HCT116 (cell line): ENCODE data around the gene CENPV. TPM values are rescaled to one million over a fixed set of nuclear protein-coding genes. Genes with fewer than 3 reads are reported as not detected.
"Not testable (repeated sequence)": the region's sequence is repeated elsewhere in the genome, so short reads cannot be mapped to it uniquely, and the experiment has no call there.

ENCODE experiments used
- ATAC-seq: fragments of 200-7000 bp; cut with Tn5 transposase; 2 replicates; pipeline ENCODE4 v1.9.1; 2020; ENCODE audit warnings: mild to moderate bottlenecking, moderate library complexity
- BruUV-seq: library from RNA; stranded (reverse); fragments of 400-500 nt; replicated peaks from 2 replicates; lab custom pipeline; 2021; lab: Mats Ljungman, UMichigan
- CTCF ChIA-PET: fragments of 300-600 bp; sonication (Branson Sonifier 250); formaldehyde crosslinking; loops from one replicate; lab custom pipeline; 2021; ENCODE audit warnings: antibody characterized with exemption; lab: Charles Lee
- POLR2A ChIA-PET: fragments of 300-600, 350-600 bp; sonication (Branson Sonifier 250); formaldehyde crosslinking; loops from one replicate; lab custom pipeline; 2021; ENCODE audit warnings: antibody characterized with exemption; lab: Charles Lee
- RAD21 ChIA-PET, 2 experiments: fragments of 300-600 bp; sonication (Branson Sonifier 250); formaldehyde crosslinking; loops; one replicate each; lab custom pipeline; 2023; ENCODE audit warnings: low total read pairs in 2 of 2; ENCODE audit not compliant: uncharacterized antibody in 2 of 2, unreplicated experiment in 2 of 2, low non-redundant PET in 1 of 2; lab: Charles Lee
- DNase-seq: peaks from one replicate; pipeline ENCODE4 v3.0.0-alpha.2; 2010; ENCODE audit warnings: low read depth, low spot score
- H2AFZ ChIP-seq: fragments of 200-600 bp; shearing (Covaris generic), sonication (generic); 2 replicates; pipeline ENCODE4 v1.6.1; 2017; ENCODE audit warnings: low read depth, mixed run types, mixed read lengths, antibody characterized with exemption, low read length; ENCODE audit not compliant: poor library complexity, severe bottlenecking
- H3K27ac ChIP-seq: 2 replicates; pipeline ENCODE4 v1.5.1; 2012; ENCODE audit warnings: low read depth, low read length
- H3K27me3 ChIP-seq: fragments of 200-600 bp; sonication (generic); 2 replicates; pipeline ENCODE4 v1.6.1; 2016; ENCODE audit warnings: mixed run types, low read length, mixed read lengths; ENCODE audit not compliant: insufficient read depth
- H3K36me3 ChIP-seq, 2 experiments: fragments of 200-500 bp in 1 of 2; fragments of 200-600 bp in 1 of 2; sonication (Bioruptor generic) in 1 of 2; sonication (generic) in 1 of 2; 2 replicates each; pipeline versions ENCODE4 v1.5.1 to v1.6.1; 2014 to 2016; ENCODE audit warnings: low read length in 2 of 2, inconsistent platforms in 1 of 2, mixed read lengths in 1 of 2, mixed run types in 1 of 2; ENCODE audit not compliant: insufficient read depth in 2 of 2, control insufficient read depth in 1 of 2
- H3K4me1 ChIP-seq, 2 experiments: fragments of 200-600 bp in 1 of 2; sonication (generic) in 1 of 2; 2 replicates each; pipeline versions ENCODE4 v1.5.1 to v1.6.1; 2012 to 2017; ENCODE audit warnings: low read length in 2 of 2, inconsistent platforms in 1 of 2, mild to moderate bottlenecking in 1 of 2, mixed read lengths in 1 of 2, mixed run types in 1 of 2, moderate library complexity in 1 of 2; ENCODE audit not compliant: insufficient read depth in 2 of 2, control insufficient read depth in 1 of 2
- H3K4me2 ChIP-seq: fragments of 200-600 bp; sonication (generic); 2 replicates; pipeline ENCODE4 v1.6.1; 2017; ENCODE audit warnings: mixed run types, low read length, mixed read lengths
- H3K4me3 ChIP-seq, 2 experiments: fragments of 200-600 bp in 1 of 2; sonication (generic) in 1 of 2; replicated peaks in 1 of 2; 2 replicates each; pipeline ENCODE4 v1.5.1; 2011 to 2016; ENCODE audit warnings: low read length in 2 of 2, control low read depth in 1 of 2, low read depth in 1 of 2, mild to moderate bottlenecking in 1 of 2, mixed read lengths in 1 of 2, mixed run types in 1 of 2
- H3K79me2 ChIP-seq: fragments of 200-600 bp; sonication (generic); 2 replicates; pipeline ENCODE4 v1.6.1; 2017; ENCODE audit warnings: mild to moderate bottlenecking, mixed run types, low read length, moderate library complexity, mixed read lengths; ENCODE audit not compliant: insufficient read depth
- H3K9ac ChIP-seq: fragments of 200-600 bp; sonication (generic); 2 replicates; pipeline ENCODE4 v1.6.1; 2016; ENCODE audit warnings: low read length, mixed read lengths
- H3K9me2 ChIP-seq: fragments of 200-600 bp; sonication (generic), shearing (Covaris generic); 2 replicates; pipeline ENCODE4 v1.6.1; 2017; ENCODE audit warnings: mixed run types, mild to moderate bottlenecking, moderate library complexity; ENCODE audit not compliant: insufficient read depth
- H3K9me3 ChIP-seq, 2 experiments: fragments of 200-500 bp in 1 of 2; fragments of 200-600 bp in 1 of 2; sonication (Bioruptor generic) in 1 of 2; sonication (generic) in 1 of 2; 2 replicates each; pipeline ENCODE4 v1.6.1; 2014 to 2017; ENCODE audit warnings: low read length in 2 of 2, mixed read lengths in 2 of 2, inconsistent platforms in 1 of 2, low read depth in 1 of 2, mild to moderate bottlenecking in 1 of 2, mixed run types in 1 of 2, moderate library complexity in 1 of 2; ENCODE audit not compliant: control insufficient read depth in 1 of 2, insufficient read depth in 1 of 2
- H4K20me1 ChIP-seq: fragments of 200-600 bp; sonication (generic), shearing (Covaris generic); 2 replicates; pipeline ENCODE4 v1.6.1; 2017; ENCODE audit warnings: mixed run types, mild to moderate bottlenecking, moderate library complexity; ENCODE audit not compliant: insufficient read depth
- ELF1 ChIP-seq: IDR thresholded peaks from 2 replicates; pipeline ENCODE4 v1.6.1; 2012; ENCODE audit warnings: low read depth, borderline replicate concordance
- EZH2 ChIP-seq: fragments of 200-600 bp; sonication (generic); IDR thresholded peaks from 2 replicates; pipeline ENCODE4 v1.6.1; 2017; ENCODE audit warnings: antibody characterized with exemption, mixed run types
- MAX ChIP-seq: IDR thresholded peaks from 2 replicates; pipeline ENCODE4 v1.6.1; 2012
- POLR2A ChIP-seq: IDR thresholded peaks from 2 replicates; pipeline ENCODE4 v1.7.0; 2011; ENCODE audit warnings: borderline replicate concordance; ENCODE audit not compliant: insufficient read depth, insufficient read length; ENCODE audit errors: extremely low read depth
- POLR2AphosphoS5 ChIP-seq: IDR thresholded peaks from 2 replicates; pipeline ENCODE4 v1.6.1; 2011; ENCODE audit warnings: mild to moderate bottlenecking, low read depth, low read length, moderate library complexity
- RAD21 ChIP-seq: IDR thresholded peaks from 2 replicates; pipeline ENCODE4 v1.6.1; 2012; ENCODE audit warnings: low read depth, mild to moderate bottlenecking
- SIN3A ChIP-seq: IDR thresholded peaks from 2 replicates; pipeline ENCODE4 v1.6.1; 2012; ENCODE audit warnings: low read depth
- TCF7L2 ChIP-seq: IDR thresholded peaks from 2 replicates; pipeline ENCODE4 v1.7.0; 2011; ENCODE audit warnings: borderline replicate concordance, inconsistent platforms; ENCODE audit not compliant: insufficient read depth, insufficient read length; ENCODE audit errors: extremely low read depth
- ZFX ChIP-seq: fragments of 450-650 bp; IDR thresholded peaks from 2 replicates; pipeline ENCODE4 v1.6.1; 2017
- intact Hi-C: fragments of 100-400 bp; cut with micrococcal nuclease; formaldehyde crosslinking; loops from 2 replicates; pipeline ENCODE4 v1.10.0; 2022
- total RNA-seq: library from RNA; stranded (reverse); gene quantifications from one replicate; pipeline ENCODE4 v1.2.1, GENCODE V29; 2021; ENCODE audit not compliant: unreplicated experiment
- TF ChIP-seq, protein P1 (sequence below): IDR thresholded peaks from 2 replicates; pipeline ENCODE4 v1.6.1; 2012; ENCODE audit warnings: low read depth
- TF ChIP-seq, protein P2 (sequence below): IDR thresholded peaks from 2 replicates; pipeline ENCODE4 v1.6.1; 2012

Gene CENPV
- total RNA-seq, 1 experiment from 2014 or later = 84.7 TPM

DNA sequence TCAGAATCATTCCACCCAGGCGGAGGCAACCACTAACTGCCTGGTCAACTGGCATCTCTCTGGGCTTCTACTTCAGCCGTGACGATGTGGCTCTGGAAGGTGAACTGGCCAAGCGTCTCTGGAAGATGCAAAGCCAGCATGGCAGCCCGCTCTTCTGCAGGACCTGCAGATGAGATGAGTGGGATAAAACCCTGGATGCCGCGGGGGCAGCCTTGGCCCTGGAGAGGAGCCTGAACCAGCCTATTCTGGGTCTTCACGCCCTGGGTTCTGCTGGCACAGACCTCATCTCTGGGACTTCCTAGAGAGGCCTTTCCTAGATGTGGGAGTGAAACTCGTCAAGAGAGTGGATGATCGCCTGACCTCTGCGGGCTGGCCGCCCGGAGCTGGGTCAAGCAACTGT is 38.2 kb upstream of the CENPV start (continued):
- TF ChIP-seq MAX = no peak
- TF ChIP-seq, protein P1, sequence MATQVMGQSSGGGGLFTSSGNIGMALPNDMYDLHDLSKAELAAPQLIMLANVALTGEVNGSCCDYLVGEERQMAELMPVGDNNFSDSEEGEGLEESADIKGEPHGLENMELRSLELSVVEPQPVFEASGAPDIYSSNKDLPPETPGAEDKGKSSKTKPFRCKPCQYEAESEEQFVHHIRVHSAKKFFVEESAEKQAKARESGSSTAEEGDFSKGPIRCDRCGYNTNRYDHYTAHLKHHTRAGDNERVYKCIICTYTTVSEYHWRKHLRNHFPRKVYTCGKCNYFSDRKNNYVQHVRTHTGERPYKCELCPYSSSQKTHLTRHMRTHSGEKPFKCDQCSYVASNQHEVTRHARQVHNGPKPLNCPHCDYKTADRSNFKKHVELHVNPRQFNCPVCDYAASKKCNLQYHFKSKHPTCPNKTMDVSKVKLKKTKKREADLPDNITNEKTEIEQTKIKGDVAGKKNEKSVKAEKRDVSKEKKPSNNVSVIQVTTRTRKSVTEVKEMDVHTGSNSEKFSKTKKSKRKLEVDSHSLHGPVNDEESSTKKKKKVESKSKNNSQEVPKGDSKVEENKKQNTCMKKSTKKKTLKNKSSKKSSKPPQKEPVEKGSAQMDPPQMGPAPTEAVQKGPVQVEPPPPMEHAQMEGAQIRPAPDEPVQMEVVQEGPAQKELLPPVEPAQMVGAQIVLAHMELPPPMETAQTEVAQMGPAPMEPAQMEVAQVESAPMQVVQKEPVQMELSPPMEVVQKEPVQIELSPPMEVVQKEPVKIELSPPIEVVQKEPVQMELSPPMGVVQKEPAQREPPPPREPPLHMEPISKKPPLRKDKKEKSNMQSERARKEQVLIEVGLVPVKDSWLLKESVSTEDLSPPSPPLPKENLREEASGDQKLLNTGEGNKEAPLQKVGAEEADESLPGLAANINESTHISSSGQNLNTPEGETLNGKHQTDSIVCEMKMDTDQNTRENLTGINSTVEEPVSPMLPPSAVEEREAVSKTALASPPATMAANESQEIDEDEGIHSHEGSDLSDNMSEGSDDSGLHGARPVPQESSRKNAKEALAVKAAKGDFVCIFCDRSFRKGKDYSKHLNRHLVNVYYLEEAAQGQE = no peak
- no peak for TF ChIP-seq ELF1
- TF ChIP-seq EZH2 = no peak
- TF ChIP-seq, protein P2, sequence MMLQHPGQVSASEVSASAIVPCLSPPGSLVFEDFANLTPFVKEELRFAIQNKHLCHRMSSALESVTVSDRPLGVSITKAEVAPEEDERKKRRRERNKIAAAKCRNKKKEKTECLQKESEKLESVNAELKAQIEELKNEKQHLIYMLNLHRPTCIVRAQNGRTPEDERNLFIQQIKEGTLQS = no peak
- TF ChIP-seq ZFX = no peak
- no peak for TF ChIP-seq POLR2AphosphoS5
- TF ChIP-seq TCF7L2 = no peak
- TF ChIP-seq POLR2A = no peak
- no peak for TF ChIP-seq RAD21

DNA sequence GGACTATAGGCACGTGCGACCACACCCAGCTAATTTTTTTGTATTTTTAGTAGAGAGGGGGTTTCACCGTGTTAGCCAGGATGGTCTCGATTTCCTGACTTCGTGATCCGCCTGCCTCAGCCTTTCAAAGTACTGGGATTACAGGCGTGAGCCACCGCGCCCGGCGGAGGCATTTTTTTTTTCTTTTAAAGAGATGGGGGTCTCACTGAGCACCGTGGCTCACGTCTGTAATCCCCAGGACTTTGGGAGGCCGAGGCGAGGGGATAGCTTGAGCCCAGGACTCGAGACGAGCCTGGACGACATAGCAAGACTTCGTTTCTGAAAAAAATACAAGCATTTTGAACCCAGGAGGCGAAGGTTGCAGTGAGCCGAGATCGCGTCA is 32.8 kb upstream of the CENPV start:
- ChIA-PET CTCF (interaction anchor here (0.7 to 1.7 kb wide), 3 partner anchors 22 to 135 kb away, joined by 3 to 6 read pairs (median 5); no protein-coding TSS in a partner anchor), RAD21 (interaction anchor here in 1 of 2 experiments (0.6 kb wide), 1 partner anchor 27 kb away, joined by 3 read pairs; no protein-coding TSS in a partner anchor), POLR2A (interaction anchor here (0.7 to 3.6 kb wide), 8 partner anchors 24 to 726 kb away, joined by 3 to 34 read pairs (median 3); no protein-coding TSS in a partner anchor)
- Histone ChIP-seq H3K4me2 (peak overlapping the region; percentile 88), H2AFZ (peak overlapping the region; percentile 46), H3K4me1 (peaks cover 15 to 34% of the 10 kb centered on the region in 2 experiments; a peak in 3 of 4 replicates), H3K79me2 (peaks cover 23% of the 10 kb centered on the region), H3K4me3 (peak overlapping the region; percentile 59 to 63), H3K9ac (peak overlapping the region; percentile 73), H3K27ac (peak overlapping the region; percentile 74), H3K36me3 (peaks cover 10 to 18% of the 10 kb centered on the region in 2 experiments; a peak in 2 of 4 replicates)
- not testable (repeated sequence) for H3K9me3 ChIP-seq, ATAC-seq, BruUV-seq, H3K9me2 ChIP-seq, H3K27me3 ChIP-seq, DNase-seq, H4K20me1 ChIP-seq
- intact Hi-C loops = loop anchor here (2.0 to 5.0 kb wide), 3 partner anchors 41 to 135 kb away; no protein-coding TSS in a partner anchor
- TF ChIP-seq MAX (peak; percentile 43; the same call in 1 of the 2 replicates), SIN3A (0 out of 2 replicates have a peak, but pooled peaks have one; percentile 17)
